Measurements from ENCODE around the gene PHLDA3. TPM values are rescaled to one million over a fixed set of nuclear protein-coding genes. Genes with fewer than 3 reads are reported as not detected.

PHLDA3 gene
- total RNA-seq, 1 experiment from 2014 or later: 22.1 TPM

GRCh38 chr1:201495551-201496295, 26.7 kb upstream of the PHLDA3 start:
- 0 out of 2 replicates have a peak, but pooled peaks cover 3% of the 10 kb centered on the region for H3K79me2 ChIP-seq (ENCODE audit: insufficient read depth, low read length)
- H3K36me3 ChIP-seq (ENCODE audit: control insufficient read depth in 1 of 2, insufficient read depth in 2 of 2, low read length in 2 of 2): peaks cover 0 to 6% of the 10 kb centered on the region in 2 experiments; a peak in 2 of 4 replicates
- CTCF ChIA-PET: interaction anchor here (4.5 kb wide), 1 partner anchor 17 kb away, joined by 23 read pairs; no protein-coding TSS in a partner anchor

GRCh38 chr1:201493757-201494617, 25.0 kb upstream of the PHLDA3 start:
- H4K20me1 ChIP-seq (ENCODE audit: insufficient read depth): no peaks in the 10 kb centered on the region
- H3K9me3 ChIP-seq (ENCODE audit: control insufficient read depth in 1 of 2, insufficient read depth in 1 of 2, low read depth in 1 of 2, low read length in 2 of 2): no peaks in the 10 kb centered on the region
- DNase-seq (ENCODE audit: low read depth, low spot score) (no peak), ATAC-seq (no peak)
- H3K9ac ChIP-seq (ENCODE audit: low read length): no peak overlapping the region
- H3K9me2 ChIP-seq (ENCODE audit: insufficient read depth): no peaks in the 10 kb centered on the region
- H3K27me3 ChIP-seq (ENCODE audit: insufficient read depth, low read length): no peaks in the 10 kb centered on the region
- peaks cover 0 to 6% of the 10 kb centered on the region in 2 experiments; a peak in 2 of 4 replicates for H3K36me3 ChIP-seq (ENCODE audit: control insufficient read depth in 1 of 2, insufficient read depth in 2 of 2, low read length in 2 of 2)
- no peak overlapping the region for H2AFZ ChIP-seq (ENCODE audit: low read depth, low read length, poor library complexity, severe bottlenecking)
- H3K4me2 ChIP-seq (ENCODE audit: low read length): no peak overlapping the region
- no TSS peak for BruUV-seq (replicated peaks)
- RAD21 ChIA-PET (ENCODE audit: low non-redundant PET in 1 of 2, low total read pairs in 2 of 2, uncharacterized antibody in 2 of 2, unreplicated experiment in 2 of 2): no interaction called here
- no peaks in the 10 kb centered on the region for H3K79me2 ChIP-seq (ENCODE audit: insufficient read depth, low read length)
- intact Hi-C loops (cut with micrococcal nuclease): no loop called here
- no peak overlapping the region for H3K4me3 ChIP-seq (replicated peaks in 1 of 2; ENCODE audit: low read depth in 1 of 2, low read length in 2 of 2)
- H3K27ac ChIP-seq (ENCODE audit: low read depth, low read length): no peak overlapping the region
- H3K4me1 ChIP-seq (ENCODE audit: control insufficient read depth in 1 of 2, insufficient read depth in 2 of 2, low read length in 2 of 2): peaks cover 9 to 14% of the 10 kb centered on the region in 2 experiments; a peak in 3 of 4 replicates
- CTCF ChIA-PET: interaction anchor here (1.1 kb wide), 1 partner anchor 19 kb away, joined by 4 read pairs; no protein-coding TSS in a partner anchor
- POLR2A ChIA-PET: no interaction called here
- TF ChIP-seq ZFX (IDR thresholded peaks at IDR 0.05): no peak
- no peak for TF ChIP-seq ZBTB33 (IDR thresholded peaks at IDR 0.05; ENCODE audit: extremely low read depth, insufficient replicate concordance, low read length)
- TF ChIP-seq YY1 (IDR thresholded peaks at IDR 0.05; ENCODE audit: extremely low read depth, insufficient replicate concordance, low read depth, low read length): no peak
- no peak for TF ChIP-seq EZH2 (IDR thresholded peaks at IDR 0.05)
- no peak for TF ChIP-seq RAD21 (IDR thresholded peaks at IDR 0.05; ENCODE audit: low read depth)
- no peak for TF ChIP-seq CEBPB (IDR thresholded peaks at IDR 0.05; ENCODE audit: low read depth)
- TF ChIP-seq ATF3 (IDR thresholded peaks at IDR 0.05): no peak
- no peak for TF ChIP-seq TCF7L2 (IDR thresholded peaks at IDR 0.05; ENCODE audit: borderline replicate concordance, extremely low read depth, insufficient read depth, insufficient read length)
- no peak for TF ChIP-seq FOSL1 (IDR thresholded peaks at IDR 0.05; ENCODE audit: low read depth)
- TF ChIP-seq SP1 (IDR thresholded peaks at IDR 0.05; ENCODE audit: low read depth): no peak

More at GRCh38 chr1:201495551-201496295, 26.7 kb upstream of the PHLDA3 start:
- H3K9me3 ChIP-seq (ENCODE audit: control insufficient read depth in 1 of 2, insufficient read depth in 1 of 2, low read depth in 1 of 2, low read length in 2 of 2): no peaks in the 10 kb centered on the region
- DNase-seq (ENCODE audit: low read depth, low spot score): no peak
- H3K4me1 ChIP-seq (ENCODE audit: control insufficient read depth in 1 of 2, insufficient read depth in 2 of 2, low read length in 2 of 2): no peaks in the 10 kb centered on the region; a peak in 1 of 4 replicates
- no peaks in the 10 kb centered on the region for H3K9me2 ChIP-seq (ENCODE audit: insufficient read depth)
- no peak overlapping the region for H3K27ac ChIP-seq (ENCODE audit: low read depth, low read length)
- H2AFZ ChIP-seq (ENCODE audit: low read depth, low read length, poor library complexity, severe bottlenecking): no peak overlapping the region
- H3K4me3 ChIP-seq (replicated peaks in 1 of 2; ENCODE audit: low read depth in 1 of 2, low read length in 2 of 2): no peak overlapping the region
- ChIA-PET POLR2A (interaction anchor here (1.5 kb wide), 1 partner anchor 17 kb away, joined by 3 read pairs; no protein-coding TSS in a partner anchor), RAD21 (ENCODE audit: low non-redundant PET in 1 of 2, low total read pairs in 2 of 2, uncharacterized antibody in 2 of 2, unreplicated experiment in 2 of 2) (no interaction called here)
- no peaks in the 10 kb centered on the region for H4K20me1 ChIP-seq (ENCODE audit: insufficient read depth)
- no TSS peak for BruUV-seq (replicated peaks)
- H3K4me2 ChIP-seq (ENCODE audit: low read length): no peak overlapping the region
- H3K9ac ChIP-seq (ENCODE audit: low read length): no peak overlapping the region
- TF ChIP-seq POLR2A (IDR thresholded peaks at IDR 0.05; ENCODE audit: borderline replicate concordance, extremely low read depth, insufficient read depth, insufficient read length) (no peak), MAX (IDR thresholded peaks at IDR 0.05) (no peak), EZH2 (IDR thresholded peaks at IDR 0.05) (no peak), RAD21 (IDR thresholded peaks at IDR 0.05; ENCODE audit: low read depth) (no peak)
- no peaks in the 10 kb centered on the region for H3K27me3 ChIP-seq (ENCODE audit: insufficient read depth, low read length)
- no peak for ATAC-seq
- intact Hi-C loops (cut with micrococcal nuclease): no loop called here
